GM12864 (cell line): Measurements from ENCODE around the gene UBE2U.

Experiments used
- DNase-seq: peaks from one replicate; pipeline ENCODE4 v3.0.0-alpha.2; 2011; ENCODE audit warnings: low read depth
- H3K4me3 ChIP-seq: 2 replicates; pipeline ENCODE4 v1.5.1; 2011; ENCODE audit warnings: mild to moderate bottlenecking, low read depth, low read length, control low read depth
- TF ChIP-seq, protein P1 (sequence below): IDR thresholded peaks from 2 replicates; pipeline ENCODE4 v1.5.1; 2011; ENCODE audit warnings: low read depth, mild to moderate bottlenecking, moderate library complexity, low read length, control low read depth, inconsistent platforms; ENCODE audit errors: missing control alignments

Gene UBE2U

DNA sequence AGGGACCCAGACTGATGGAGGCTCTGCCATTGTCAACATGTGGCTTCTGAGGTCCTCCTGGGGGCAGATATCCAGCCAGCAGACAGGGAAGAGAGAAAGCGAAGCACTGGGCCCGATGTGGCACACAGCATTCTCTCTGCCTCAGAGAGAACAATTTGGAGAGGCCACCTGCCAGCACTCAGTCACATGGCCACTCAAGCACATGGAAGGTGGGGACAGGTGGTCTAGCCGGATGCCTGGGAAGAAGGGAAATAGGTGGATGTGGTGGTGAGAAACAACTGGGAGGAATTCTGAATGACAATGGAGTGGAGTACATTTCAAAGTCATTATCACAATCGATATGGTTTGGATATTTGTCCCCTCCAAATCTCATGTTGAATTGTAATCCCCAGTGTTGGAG, 109.0 kb downstream of the UBE2U start:
- no peak for DNase-seq
- TF ChIP-seq, protein P1, sequence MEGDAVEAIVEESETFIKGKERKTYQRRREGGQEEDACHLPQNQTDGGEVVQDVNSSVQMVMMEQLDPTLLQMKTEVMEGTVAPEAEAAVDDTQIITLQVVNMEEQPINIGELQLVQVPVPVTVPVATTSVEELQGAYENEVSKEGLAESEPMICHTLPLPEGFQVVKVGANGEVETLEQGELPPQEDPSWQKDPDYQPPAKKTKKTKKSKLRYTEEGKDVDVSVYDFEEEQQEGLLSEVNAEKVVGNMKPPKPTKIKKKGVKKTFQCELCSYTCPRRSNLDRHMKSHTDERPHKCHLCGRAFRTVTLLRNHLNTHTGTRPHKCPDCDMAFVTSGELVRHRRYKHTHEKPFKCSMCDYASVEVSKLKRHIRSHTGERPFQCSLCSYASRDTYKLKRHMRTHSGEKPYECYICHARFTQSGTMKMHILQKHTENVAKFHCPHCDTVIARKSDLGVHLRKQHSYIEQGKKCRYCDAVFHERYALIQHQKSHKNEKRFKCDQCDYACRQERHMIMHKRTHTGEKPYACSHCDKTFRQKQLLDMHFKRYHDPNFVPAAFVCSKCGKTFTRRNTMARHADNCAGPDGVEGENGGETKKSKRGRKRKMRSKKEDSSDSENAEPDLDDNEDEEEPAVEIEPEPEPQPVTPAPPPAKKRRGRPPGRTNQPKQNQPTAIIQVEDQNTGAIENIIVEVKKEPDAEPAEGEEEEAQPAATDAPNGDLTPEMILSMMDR: no peak
- no peak overlapping the region for H3K4me3 ChIP-seq

DNA sequence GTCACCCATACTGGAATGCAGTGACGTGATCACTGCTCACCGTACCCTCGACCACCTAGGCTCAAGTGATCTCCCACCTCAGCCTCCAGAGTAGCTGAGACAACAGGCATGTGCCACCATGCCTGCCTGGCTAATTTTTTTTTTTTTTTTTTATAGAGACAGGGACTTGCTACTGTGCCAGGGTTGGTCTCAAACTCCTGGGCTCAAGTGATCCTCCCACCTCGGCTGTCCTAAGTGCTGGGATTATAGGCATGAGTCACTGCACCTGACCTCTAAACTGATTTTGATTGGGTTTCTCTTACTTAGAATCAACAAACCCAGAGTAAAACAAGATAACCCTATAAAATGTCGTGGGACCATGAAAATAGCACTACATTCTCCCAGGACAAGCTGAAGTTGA, 112.0 kb downstream of the UBE2U start:
- TF ChIP-seq, protein P1: no peak
- DNase-seq: no peak
- H3K4me3 ChIP-seq: no peak overlapping the region
